PC-3 (cell line): ENCODE results near the gene RTN4RL1.

Source experiments
- CTCF ChIP-seq: fragments of 300-600 bp; sonication (generic); conservative IDR thresholded peaks from 2 replicates; pipeline ENCODE4 v1.5.1; 2017; ENCODE audit warnings: antibody characterized with exemption, low read depth, mild to moderate bottlenecking, low read length
- EZH2 ChIP-seq: fragments of 300-600 bp; sonication (generic); IDR thresholded peaks from one replicate; pipeline ENCODE4 v1.6.1; 2017; ENCODE audit warnings: antibody characterized with exemption, mild to moderate bottlenecking, low read length; ENCODE audit not compliant: unreplicated experiment

GRCh38 chr17:1937461-1937860, 87.7 kb downstream of the RTN4RL1 start:
- TF ChIP-seq EZH2 (no peak), CTCF (no peak)
